ENCODE results near the gene ZNF804B.

The ZNF804B gene

DNA sequence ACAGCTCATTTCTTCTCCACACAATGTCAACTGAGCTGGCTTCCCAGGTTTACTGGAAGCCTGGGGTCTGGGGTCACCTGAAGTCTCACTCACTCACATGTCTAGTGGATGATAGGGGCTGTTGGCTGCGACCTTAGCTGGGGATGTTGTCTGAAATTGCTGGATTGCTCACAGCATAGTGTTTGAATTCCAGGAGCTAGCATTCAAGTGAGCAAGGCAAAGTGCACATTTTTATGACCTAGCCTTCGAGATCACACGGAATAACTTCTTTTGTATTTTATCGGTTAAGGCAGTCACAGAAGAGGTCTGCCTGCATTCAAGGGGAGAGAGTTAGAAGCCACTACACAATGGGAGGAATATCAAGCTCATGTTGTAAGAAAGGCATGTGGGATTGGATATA is 32.4 kb downstream of the ZNF804B start:
- CTCF ChIA-PET = no interaction called here
- no peaks in the 10 kb centered on the region for H3K9me3 Mint-ChIP-seq

DNA sequence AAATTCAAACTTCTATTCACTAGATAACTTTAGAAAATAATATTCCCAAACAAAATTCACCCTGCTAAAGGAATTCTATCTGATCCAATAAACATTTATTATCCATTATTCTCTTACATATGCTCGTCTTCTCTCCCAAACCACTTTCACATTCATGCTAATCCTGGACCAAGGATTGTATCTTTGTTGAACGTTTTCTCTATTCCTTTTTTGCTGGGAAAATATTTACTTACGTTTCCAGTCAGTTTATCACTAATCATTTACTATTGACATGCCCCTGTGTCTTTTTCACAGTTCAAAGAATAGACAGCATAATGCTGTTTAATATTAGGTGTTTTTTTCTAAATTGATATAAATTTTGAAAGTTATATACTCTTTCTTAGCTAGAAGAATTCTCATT is 32.9 kb downstream of the ZNF804B start:
- Mint-ChIP-seq H3K27me3 (peaks cover 5% of the 10 kb centered on the region), H3K4me3 (no peak overlapping the region), H3K27ac (no peak overlapping the region), H3K36me3 (no peaks in the 10 kb centered on the region), H3K9me3 (no peaks in the 10 kb centered on the region), H3K4me1 (no peaks in the 10 kb centered on the region)
- CTCF ChIA-PET = no interaction called here
- no peak for DNase-seq

More for the DNA sequence above, 32.4 kb downstream of the ZNF804B start:
- peaks cover 5% of the 10 kb centered on the region for H3K27me3 Mint-ChIP-seq
- H3K36me3 Mint-ChIP-seq = no peaks in the 10 kb centered on the region
- H3K4me3 Mint-ChIP-seq = no peak overlapping the region
- no peak for DNase-seq
- no peaks in the 10 kb centered on the region for H3K4me1 Mint-ChIP-seq
- H3K27ac Mint-ChIP-seq = no peak overlapping the region

DNA sequence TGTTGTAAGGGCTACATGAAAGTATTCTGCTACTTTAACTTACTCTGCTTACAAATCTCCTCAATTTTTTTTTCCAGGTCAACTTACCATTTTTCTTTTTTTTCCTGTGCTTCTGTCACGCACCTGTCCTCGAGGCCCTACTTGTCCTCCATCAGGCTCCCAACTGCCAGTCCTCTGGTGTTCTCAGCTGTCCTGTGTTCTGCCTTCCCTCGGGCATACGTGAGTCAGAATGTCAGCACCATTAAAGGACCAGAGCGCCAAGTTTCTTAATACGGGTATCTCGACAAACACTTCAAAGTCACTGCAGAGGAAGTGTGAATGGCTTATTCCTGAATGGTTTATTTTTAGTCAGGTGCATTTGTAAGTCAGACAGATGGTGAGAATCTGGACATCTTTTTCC is 36.1 kb downstream of the ZNF804B start, which contains the start of gene TEX47:
TEX47 (minus strand) TSS at position 185 of the 400 bp plus-strand sequence. CDS start 795 bp downstream, outside the sequence.
- Mint-ChIP-seq H3K27ac (no peak within 1 kb of the TSS), H3K36me3 (no peaks in the 10 kb centered on the region), H3K9me3 (no peaks in the 10 kb centered on the region), H3K27me3 (no peaks in the 10 kb centered on the region), H3K4me1 (no peaks in the 10 kb centered on the region), H3K4me3 (no peak within 1 kb of the TSS)
- no peak for DNase-seq
- CTCF ChIA-PET = no interaction called here

- Mint-ChIP-seq H3K4me3 (no peak overlapping the region), H3K27me3 (no peaks in the 10 kb centered on the region), H3K4me1 (no peaks in the 10 kb centered on the region), H3K36me3 (no peaks in the 10 kb centered on the region), H3K9me3 (no peaks in the 10 kb centered on the region), H3K27ac (no peak overlapping the region)
- no peak for DNase-seq
- CTCF ChIA-PET = no interaction called here
Measured at GRCh38 chr7:88801046-88801445, 41.5 kb downstream of the ZNF804B start.

- no peaks in the 10 kb centered on the region for H3K36me3 Mint-ChIP-seq
- CTCF ChIA-PET = no interaction called here
Measured at GRCh38 chr7:88806280-88807037, 47.0 kb downstream of the ZNF804B start.

GRCh38 chr7:88818552-88818951 is 59.1 kb downstream of the ZNF804B start:
- H3K27me3 Mint-ChIP-seq = no peaks in the 10 kb centered on the region
- no peak for DNase-seq
- no peak overlapping the region for H3K4me3 Mint-ChIP-seq
- H3K9me3 Mint-ChIP-seq = no peaks in the 10 kb centered on the region
- H3K27ac Mint-ChIP-seq = no peak overlapping the region
- H3K4me1 Mint-ChIP-seq = no peaks in the 10 kb centered on the region
- H3K36me3 Mint-ChIP-seq = no peaks in the 10 kb centered on the region
- CTCF ChIA-PET = no interaction called here

More at GRCh38 chr7:88806280-88807037, 47.0 kb downstream of the ZNF804B start:
- no peaks in the 10 kb centered on the region for H3K27me3 Mint-ChIP-seq
- DNase-seq = no peak
- no peak overlapping the region for H3K27ac Mint-ChIP-seq
- no peak overlapping the region for H3K4me3 Mint-ChIP-seq
- H3K9me3 Mint-ChIP-seq = no peaks in the 10 kb centered on the region
- no peaks in the 10 kb centered on the region for H3K4me1 Mint-ChIP-seq

DNA sequence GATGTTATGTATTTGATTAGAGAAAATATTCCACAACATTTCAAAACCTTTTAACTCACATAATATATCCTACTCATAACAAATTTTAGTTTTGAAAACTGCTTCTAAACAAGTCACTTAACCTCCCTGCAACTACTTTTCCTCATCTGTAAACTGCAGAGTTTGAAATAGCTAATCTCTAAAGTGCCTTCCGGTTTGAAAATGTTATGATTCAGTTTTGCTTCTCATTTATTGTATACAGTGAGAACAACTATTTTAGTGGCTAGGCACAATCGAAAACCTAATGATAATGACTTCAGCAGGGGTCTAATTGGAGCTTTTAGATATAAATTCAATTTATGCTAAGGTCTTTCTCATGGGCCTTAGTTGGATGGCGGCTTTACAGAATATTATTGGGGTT is 66.7 kb downstream of the ZNF804B start:
- Mint-ChIP-seq H3K4me3 (no peak overlapping the region), H3K36me3 (no peaks in the 10 kb centered on the region), H3K4me1 (no peaks in the 10 kb centered on the region), H3K27me3 (no peaks in the 10 kb centered on the region), H3K27ac (no peak overlapping the region), H3K9me3 (peaks cover 4% of the 10 kb centered on the region)
- no peak for DNase-seq
- CTCF ChIA-PET = no interaction called here

DNA sequence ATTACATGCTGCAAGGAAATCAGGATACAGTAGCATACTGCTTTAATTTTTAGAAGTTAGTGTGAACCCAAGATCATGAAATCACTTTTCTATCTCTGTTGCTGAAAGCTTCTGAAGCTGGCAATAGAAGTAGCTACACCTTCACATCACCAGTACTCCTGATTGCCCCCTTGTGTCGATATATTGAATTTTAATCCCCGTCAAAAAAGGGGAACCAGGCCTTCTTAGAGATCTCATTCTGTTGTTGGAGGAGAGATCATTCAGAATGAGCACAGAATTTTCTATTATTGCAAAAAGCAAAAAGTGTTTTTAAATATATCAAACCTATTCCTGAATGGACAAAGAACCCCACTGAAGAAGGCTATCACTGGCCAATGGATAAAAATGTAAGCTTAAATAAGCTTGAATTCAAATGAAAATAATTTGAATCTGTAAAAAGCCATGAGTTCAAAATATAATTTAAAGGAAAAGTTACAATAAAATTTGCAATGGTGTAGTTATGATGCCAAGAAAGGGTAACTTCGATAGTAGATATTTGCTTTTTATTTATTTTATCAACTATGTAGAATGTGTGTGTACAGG is 75.7 kb downstream of the ZNF804B start:
- Mint-ChIP-seq H3K27me3 (no peaks in the 10 kb centered on the region), H3K9me3 (no peaks in the 10 kb centered on the region), H3K27ac (no peak overlapping the region), H3K4me3 (no peak overlapping the region), H3K4me1 (no peaks in the 10 kb centered on the region), H3K36me3 (no peaks in the 10 kb centered on the region)
- CTCF ChIA-PET = interaction anchor here (0.7 to 1.5 kb wide), 6 partner anchors 10 to 818 kb away, joined by 3 to 9 read pairs (median 4); no protein-coding TSS in a partner anchor
- no peak for DNase-seq

DNA sequence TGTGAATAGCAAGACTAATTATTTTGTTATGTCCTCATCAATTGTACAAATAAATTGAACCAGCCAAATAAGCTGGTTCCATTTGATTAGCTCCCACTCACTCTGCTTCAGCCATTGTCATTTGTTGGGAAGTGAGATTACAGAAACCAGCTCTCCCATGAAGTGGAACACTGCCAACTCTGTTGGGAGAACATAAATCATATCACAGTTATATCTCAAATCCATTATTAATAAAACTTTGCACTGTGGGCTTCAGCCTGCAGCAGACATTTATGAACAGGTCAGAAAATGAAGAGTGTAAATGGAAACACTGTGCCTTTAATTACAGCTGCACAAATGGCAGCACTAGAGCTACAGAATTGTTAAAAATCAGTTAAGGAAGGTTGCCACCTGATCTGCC is 82.7 kb downstream of the ZNF804B start:
- no peak overlapping the region for H3K4me3 Mint-ChIP-seq
- H3K27ac Mint-ChIP-seq = no peak overlapping the region
- no peaks in the 10 kb centered on the region for H3K9me3 Mint-ChIP-seq
- CTCF ChIA-PET = no interaction called here
- no peaks in the 10 kb centered on the region for H3K4me1 Mint-ChIP-seq
- H3K36me3 Mint-ChIP-seq = no peaks in the 10 kb centered on the region
- no peaks in the 10 kb centered on the region for H3K27me3 Mint-ChIP-seq
- no peak for DNase-seq

DNA sequence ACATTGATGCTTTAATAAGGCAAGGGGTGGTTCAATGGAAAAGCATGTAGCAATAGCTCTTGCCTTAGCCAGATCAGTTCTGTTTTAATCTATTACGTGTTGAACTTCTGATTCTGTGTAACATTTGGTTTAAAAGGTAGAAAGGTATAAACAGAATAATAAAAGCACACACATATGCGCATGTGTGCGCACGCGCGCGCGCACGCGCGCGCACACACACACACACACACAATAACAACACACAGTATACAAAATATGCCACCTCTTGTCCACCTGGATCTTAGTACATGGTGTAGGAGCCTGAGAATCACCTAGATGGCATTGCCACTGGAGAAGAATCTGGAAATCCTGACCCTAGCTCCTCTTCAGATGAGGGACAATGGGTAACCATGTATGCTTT is 85.6 kb downstream of the ZNF804B start:
- H3K9me3 Mint-ChIP-seq = no peaks in the 10 kb centered on the region
- H3K27me3 Mint-ChIP-seq = no peaks in the 10 kb centered on the region
- no peaks in the 10 kb centered on the region for H3K36me3 Mint-ChIP-seq
- no peak overlapping the region for H3K4me3 Mint-ChIP-seq
- CTCF ChIA-PET = no interaction called here
- no peaks in the 10 kb centered on the region for H3K4me1 Mint-ChIP-seq
- H3K27ac Mint-ChIP-seq = no peak overlapping the region
- DNase-seq = no peak

GRCh38 chr7:88851220-88851619 is 91.7 kb downstream of the ZNF804B start:
- CTCF ChIA-PET = no interaction called here
- H3K4me1 Mint-ChIP-seq = no peaks in the 10 kb centered on the region
- no peak overlapping the region for H3K4me3 Mint-ChIP-seq
- no peaks in the 10 kb centered on the region for H3K9me3 Mint-ChIP-seq
- DNase-seq = no peak
- no peak overlapping the region for H3K27ac Mint-ChIP-seq
- no peaks in the 10 kb centered on the region for H3K36me3 Mint-ChIP-seq
- no peaks in the 10 kb centered on the region for H3K27me3 Mint-ChIP-seq

DNA sequence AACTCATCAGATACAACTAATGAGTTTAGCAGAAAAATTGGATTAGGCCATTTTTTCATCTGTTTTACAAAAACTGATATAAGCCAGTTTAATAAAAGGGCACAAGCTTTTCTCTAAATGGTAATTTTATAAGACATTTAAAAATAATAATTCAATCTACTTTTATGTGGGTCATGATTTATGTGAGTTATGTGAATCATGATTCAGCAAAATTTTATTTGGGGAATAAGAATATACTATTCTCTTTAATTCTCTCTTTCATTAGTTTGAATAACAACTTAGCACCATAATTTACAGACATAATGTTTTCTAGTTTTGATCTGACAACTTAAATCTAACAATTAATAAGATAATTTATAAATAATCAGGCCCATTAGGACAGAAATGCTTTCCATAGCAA is 99.8 kb downstream of the ZNF804B start:
- Mint-ChIP-seq H3K4me1 (no peaks in the 10 kb centered on the region), H3K9me3 (no peaks in the 10 kb centered on the region), H3K27ac (no peak overlapping the region), H3K4me3 (no peak overlapping the region), H3K27me3 (no peaks in the 10 kb centered on the region), H3K36me3 (no peaks in the 10 kb centered on the region)
- CTCF ChIA-PET = no interaction called here
- no peak for DNase-seq

DNA sequence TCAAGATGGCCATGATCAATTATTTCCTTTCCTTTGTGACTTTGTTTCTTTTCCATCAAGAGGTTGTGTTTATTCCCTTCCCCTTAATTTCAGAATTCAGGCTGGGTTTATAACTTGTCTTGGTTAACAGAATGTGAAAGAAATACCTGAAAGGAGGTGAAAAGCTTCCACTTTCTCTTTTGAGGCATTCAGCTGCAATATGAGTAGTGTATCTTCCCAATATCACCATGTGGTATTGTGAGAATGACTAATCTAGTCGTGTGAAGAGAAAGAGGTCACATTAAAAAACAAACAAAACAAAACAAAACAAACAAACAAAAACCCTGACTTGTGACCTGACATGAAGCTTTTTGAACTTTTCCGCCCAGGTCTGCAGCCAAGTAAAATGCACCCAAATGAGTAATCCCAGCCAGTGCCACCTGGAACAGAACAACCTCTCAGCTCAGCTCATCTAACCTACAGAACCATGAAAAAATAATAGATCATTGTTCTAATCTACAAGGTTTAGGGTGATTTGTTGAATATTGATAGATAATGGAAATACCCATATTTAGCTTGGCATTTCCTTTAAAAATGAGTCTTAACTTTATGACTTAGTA is 106.9 kb downstream of the ZNF804B start:
- CTCF ChIA-PET = no interaction called here
- H3K9me3 Mint-ChIP-seq = no peaks in the 10 kb centered on the region

GRCh38 chr7:88867158-88867557 is 107.7 kb downstream of the ZNF804B start:
- no peak overlapping the region for H3K4me3 Mint-ChIP-seq
- no peaks in the 10 kb centered on the region for H3K9me3 Mint-ChIP-seq
- H3K27ac Mint-ChIP-seq = no peak overlapping the region
- H3K36me3 Mint-ChIP-seq = no peaks in the 10 kb centered on the region
- DNase-seq = no peak
- CTCF ChIA-PET = no interaction called here
- H3K27me3 Mint-ChIP-seq = no peaks in the 10 kb centered on the region
- H3K4me1 Mint-ChIP-seq = no peaks in the 10 kb centered on the region

More for the DNA sequence above, 106.9 kb downstream of the ZNF804B start:
- H3K4me1 Mint-ChIP-seq = no peaks in the 10 kb centered on the region
- H3K27me3 Mint-ChIP-seq = no peaks in the 10 kb centered on the region
- no peak for DNase-seq
- H3K27ac Mint-ChIP-seq = no peak overlapping the region
- no peaks in the 10 kb centered on the region for H3K36me3 Mint-ChIP-seq
- no peak overlapping the region for H3K4me3 Mint-ChIP-seq

GRCh38 chr7:88868456-88868855 is 109.0 kb downstream of the ZNF804B start:
- no peaks in the 10 kb centered on the region for H3K9me3 Mint-ChIP-seq
- H3K4me3 Mint-ChIP-seq = no peak overlapping the region
- no peaks in the 10 kb centered on the region for H3K36me3 Mint-ChIP-seq
- H3K4me1 Mint-ChIP-seq = no peaks in the 10 kb centered on the region
- CTCF ChIA-PET = no interaction called here
- DNase-seq = no peak
- no peak overlapping the region for H3K27ac Mint-ChIP-seq
- no peaks in the 10 kb centered on the region for H3K27me3 Mint-ChIP-seq

All from activated naive CD4-positive, alpha-beta T cell treated with anti-CD3 and anti-CD28 coated beads, Interleukin-2, amount 10 ng/mL, durations not matched to agents 7 days and 5 days (primary cell).